Loucy (cell line): ENCODE data around the gene TTC21B.

Experiments used
- H2AFZ ChIP-seq: fragments of 200-600 bp; sonication (generic); 2 replicates; pipeline ENCODE4 v1.6.0; 2016; ENCODE audit warnings: antibody characterized with exemption, mild to moderate bottlenecking, low read length, moderate library complexity
- H3F3A ChIP-seq: fragments of 200-600 bp; 2 replicates; pipeline ENCODE4 v1.6.0; 2016; ENCODE audit warnings: antibody characterized with exemption, low read depth, mild to moderate bottlenecking
- H3K27me3 ChIP-seq: fragments of 200-600 bp; sonication (generic); 2 replicates; pipeline ENCODE4 v1.6.1; 2014; ENCODE audit warnings: low read length, mild to moderate bottlenecking; ENCODE audit not compliant: insufficient read depth, poor library complexity, severe bottlenecking
- H3K36me3 ChIP-seq: fragments of 200-600 bp; sonication (generic); 2 replicates; pipeline ENCODE4 v1.6.1; 2016; ENCODE audit warnings: low read length; ENCODE audit not compliant: insufficient read depth
- H3K4me1 ChIP-seq: fragments of 200-600 bp; sonication (generic); 2 replicates; pipeline ENCODE4 v1.5.1; 2014; ENCODE audit warnings: low read length, mild to moderate bottlenecking; ENCODE audit not compliant: insufficient read depth, poor library complexity, severe bottlenecking
- H3K4me2 ChIP-seq: fragments of 200-600 bp; sonication (generic); 2 replicates; pipeline ENCODE4 v1.6.0; 2014; ENCODE audit warnings: antibody characterized with exemption, low read length, low read depth, mild to moderate bottlenecking; ENCODE audit not compliant: poor library complexity, severe bottlenecking
- H3K4me3 ChIP-seq: fragments of 200-600 bp; sonication (generic); 2 replicates; pipeline ENCODE4 v1.5.1; 2014; ENCODE audit warnings: low read length, mild to moderate bottlenecking, mixed read lengths; ENCODE audit not compliant: poor library complexity, severe bottlenecking
- H3K79me2 ChIP-seq: fragments of 200-600 bp; sonication (generic); 2 replicates; pipeline ENCODE4 v1.6.1; 2014; ENCODE audit warnings: low read length; ENCODE audit not compliant: insufficient read depth
- H3K9ac ChIP-seq: fragments of 200-600 bp; sonication (generic); 2 replicates; pipeline ENCODE4 v1.6.0; 2014; ENCODE audit warnings: mild to moderate bottlenecking, low read depth, low read length, moderate library complexity; ENCODE audit not compliant: poor library complexity, severe bottlenecking
- H3K9me2 ChIP-seq: fragments of 200-600 bp; sonication (generic); replicated peaks from 2 replicates; pipeline ENCODE4 v1.6.1; 2016; ENCODE audit warnings: low read depth, low read length, mixed read lengths
- H3K9me3 ChIP-seq: fragments of 200-600 bp; sonication (generic); 2 replicates; pipeline ENCODE4 v1.6.1; 2014; ENCODE audit warnings: mild to moderate bottlenecking, antibody characterized with exemption, low read length, low read depth; ENCODE audit not compliant: insufficient read depth
- H4K20me1 ChIP-seq: fragments of 200-600 bp; sonication (generic); 2 replicates; pipeline ENCODE4 v1.6.0; 2014; ENCODE audit warnings: antibody characterized with exemption, low read length, mild to moderate bottlenecking; ENCODE audit not compliant: insufficient read depth, poor library complexity, severe bottlenecking
- EZH2phosphoT487 ChIP-seq: fragments of 200-600 bp; IDR thresholded peaks from 2 replicates; pipeline ENCODE4 v1.6.1; 2018; ENCODE audit warnings: antibody characterized with exemption, mild to moderate bottlenecking, moderate library complexity, borderline replicate concordance
- TF ChIP-seq, protein P1 (sequence below): fragments of 200-600 bp; sonication (generic); conservative IDR thresholded peaks from 2 replicates; pipeline ENCODE4 v1.5.1; 2014; ENCODE audit warnings: mild to moderate bottlenecking, antibody characterized with exemption, low read length

TTC21B gene

DNA sequence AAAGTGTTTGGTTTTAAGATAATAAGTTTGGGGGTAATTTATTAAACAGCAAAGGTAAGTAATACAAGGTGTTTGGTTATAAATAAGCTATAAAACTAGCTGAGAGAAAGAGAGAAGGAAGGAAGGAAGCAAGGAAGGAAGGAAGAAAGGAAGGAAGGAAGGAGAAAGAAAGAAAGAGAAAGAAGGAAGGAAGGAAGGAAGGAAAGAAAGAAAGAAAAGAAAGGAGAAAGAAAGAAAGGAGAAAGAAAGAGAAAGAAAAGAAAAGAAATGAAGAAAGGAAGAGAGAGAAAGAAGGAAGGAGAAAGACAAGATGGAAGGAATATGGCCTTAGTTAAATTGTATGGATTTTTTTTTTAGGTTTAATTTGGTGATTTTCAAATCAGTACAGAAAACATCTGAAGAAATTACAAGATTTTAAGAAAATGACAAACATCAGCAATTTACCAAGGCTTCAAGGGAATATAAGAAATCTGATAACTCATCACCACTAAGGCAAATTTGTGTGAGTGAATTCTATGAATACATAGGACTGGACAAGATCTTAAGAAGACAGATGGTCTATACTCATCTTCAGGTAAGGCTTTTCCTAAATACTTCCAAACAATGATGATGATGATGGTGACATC lies 113.1 kb downstream of the TTC21B start:
- no peak overlapping the region for H3K4me2 ChIP-seq
- TF ChIP-seq, protein P1, sequence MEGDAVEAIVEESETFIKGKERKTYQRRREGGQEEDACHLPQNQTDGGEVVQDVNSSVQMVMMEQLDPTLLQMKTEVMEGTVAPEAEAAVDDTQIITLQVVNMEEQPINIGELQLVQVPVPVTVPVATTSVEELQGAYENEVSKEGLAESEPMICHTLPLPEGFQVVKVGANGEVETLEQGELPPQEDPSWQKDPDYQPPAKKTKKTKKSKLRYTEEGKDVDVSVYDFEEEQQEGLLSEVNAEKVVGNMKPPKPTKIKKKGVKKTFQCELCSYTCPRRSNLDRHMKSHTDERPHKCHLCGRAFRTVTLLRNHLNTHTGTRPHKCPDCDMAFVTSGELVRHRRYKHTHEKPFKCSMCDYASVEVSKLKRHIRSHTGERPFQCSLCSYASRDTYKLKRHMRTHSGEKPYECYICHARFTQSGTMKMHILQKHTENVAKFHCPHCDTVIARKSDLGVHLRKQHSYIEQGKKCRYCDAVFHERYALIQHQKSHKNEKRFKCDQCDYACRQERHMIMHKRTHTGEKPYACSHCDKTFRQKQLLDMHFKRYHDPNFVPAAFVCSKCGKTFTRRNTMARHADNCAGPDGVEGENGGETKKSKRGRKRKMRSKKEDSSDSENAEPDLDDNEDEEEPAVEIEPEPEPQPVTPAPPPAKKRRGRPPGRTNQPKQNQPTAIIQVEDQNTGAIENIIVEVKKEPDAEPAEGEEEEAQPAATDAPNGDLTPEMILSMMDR = no peak
- no peak for TF ChIP-seq EZH2phosphoT487
- H3K9me3 ChIP-seq = no peaks in the 10 kb centered on the region
- no peaks in the 10 kb centered on the region for H3K4me1 ChIP-seq
- H3K9ac ChIP-seq = no peak overlapping the region
- no peak overlapping the region for H3K4me3 ChIP-seq
- no peak overlapping the region for H2AFZ ChIP-seq
- H3K9me2 ChIP-seq = no peaks in the 10 kb centered on the region
- no peaks in the 10 kb centered on the region for H3K79me2 ChIP-seq
- H3F3A ChIP-seq = no peaks in the 10 kb centered on the region
- no peaks in the 10 kb centered on the region for H4K20me1 ChIP-seq
- no peaks in the 10 kb centered on the region for H3K36me3 ChIP-seq
- no peaks in the 10 kb centered on the region for H3K27me3 ChIP-seq

DNA sequence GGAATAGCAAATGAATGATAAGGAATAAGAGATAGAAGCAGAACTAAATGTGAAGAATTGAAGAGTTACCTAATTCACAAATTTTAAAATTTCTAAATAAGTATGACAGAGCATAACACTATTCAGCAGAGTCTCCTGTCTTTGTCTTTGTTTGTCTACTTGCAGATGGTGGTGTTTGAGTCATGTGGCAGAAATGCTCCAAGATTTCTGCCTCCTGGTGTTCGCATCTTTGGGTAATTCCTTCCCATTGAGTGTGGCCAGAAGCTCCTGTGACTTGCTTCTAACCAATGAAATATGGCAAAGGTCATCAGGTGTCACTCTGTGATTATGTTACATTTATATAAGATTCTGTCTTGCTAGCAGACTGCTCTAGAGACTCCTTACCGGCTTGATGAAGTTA lies 114.0 kb downstream of the TTC21B start:
- H3K9ac ChIP-seq = no peak overlapping the region
- no peaks in the 10 kb centered on the region for H3K79me2 ChIP-seq
- no peaks in the 10 kb centered on the region for H3K36me3 ChIP-seq
- no peak overlapping the region for H2AFZ ChIP-seq
- H3K9me2 ChIP-seq = no peaks in the 10 kb centered on the region
- no peaks in the 10 kb centered on the region for H3F3A ChIP-seq
- no peak overlapping the region for H3K4me3 ChIP-seq
- H3K4me1 ChIP-seq = no peaks in the 10 kb centered on the region
- no peaks in the 10 kb centered on the region for H3K9me3 ChIP-seq
- TF ChIP-seq EZH2phosphoT487 = no peak
- TF ChIP-seq, protein P1 = no peak
- no peaks in the 10 kb centered on the region for H4K20me1 ChIP-seq
- no peak overlapping the region for H3K4me2 ChIP-seq
- H3K27me3 ChIP-seq = no peaks in the 10 kb centered on the region

DNA sequence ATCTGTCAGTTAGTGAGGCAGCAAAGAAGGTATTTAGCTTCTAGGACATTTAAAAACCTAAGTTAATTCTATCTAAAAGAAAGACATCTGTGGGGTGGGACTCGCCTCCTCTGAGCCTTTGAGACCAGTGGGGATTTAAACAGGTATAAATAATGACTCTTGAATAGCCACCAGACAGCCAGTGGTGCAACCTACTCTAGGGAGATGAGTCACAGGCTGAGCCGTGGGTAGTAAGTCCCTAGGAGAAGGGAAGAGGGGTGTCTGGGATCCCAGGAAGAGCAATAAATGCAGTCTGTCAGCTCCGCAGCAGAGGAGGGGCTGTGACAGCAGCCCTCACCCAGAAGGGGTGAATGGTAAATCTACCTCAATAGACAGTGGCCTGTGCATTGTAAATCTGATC lies 116.5 kb downstream of the TTC21B start:
- Histone ChIP-seq H3K4me3 (no peak overlapping the region), H3K9ac (no peak overlapping the region), H4K20me1 (no peaks in the 10 kb centered on the region), H3K27me3 (no peaks in the 10 kb centered on the region), H3K36me3 (no peaks in the 10 kb centered on the region), H3K4me2 (no peak overlapping the region), H3F3A (no peaks in the 10 kb centered on the region), H3K4me1 (no peaks in the 10 kb centered on the region), H2AFZ (no peak overlapping the region), H3K9me2 (no peaks in the 10 kb centered on the region), H3K9me3 (no peaks in the 10 kb centered on the region), H3K79me2 (no peaks in the 10 kb centered on the region)
- no peak for TF ChIP-seq EZH2phosphoT487
- TF ChIP-seq, protein P1 = no peak
